HG02852 (cell line): ENCODE results near the gene DRP2.
"Not testable (repeated sequence)": the region's sequence is repeated elsewhere in the genome, so short reads cannot be mapped to it uniquely, and the experiment has no call there.

ENCODE experiments used
- ATAC-seq: cut with Tn5 transposase; IDR thresholded peaks from one replicate; pipeline ENCODE4 v1.9.1; 2021; ENCODE audit warnings: mild to moderate bottlenecking, moderate library complexity; ENCODE audit not compliant: unreplicated experiment

The DRP2 gene

DNA sequence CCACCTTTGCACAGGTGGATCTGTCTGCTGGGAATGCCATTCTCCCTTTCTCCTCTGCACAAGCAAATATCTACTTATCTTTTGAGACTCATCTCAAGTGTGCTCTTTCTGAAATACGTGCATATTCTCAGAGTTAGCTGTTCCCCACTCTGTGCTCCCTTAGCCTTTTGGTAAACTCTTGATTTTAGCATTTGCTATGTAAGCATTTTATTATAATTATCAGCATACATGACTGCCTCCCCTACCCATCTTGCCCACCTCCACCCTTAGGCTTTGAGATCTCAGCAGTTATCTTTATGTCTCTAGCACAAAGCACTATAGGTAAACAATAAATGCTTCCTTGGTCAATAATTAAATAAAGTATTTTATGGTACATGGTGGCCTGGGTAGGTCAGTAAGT, 11.5 kb downstream of the DRP2 start:
- ATAC-seq: no peak

DNA sequence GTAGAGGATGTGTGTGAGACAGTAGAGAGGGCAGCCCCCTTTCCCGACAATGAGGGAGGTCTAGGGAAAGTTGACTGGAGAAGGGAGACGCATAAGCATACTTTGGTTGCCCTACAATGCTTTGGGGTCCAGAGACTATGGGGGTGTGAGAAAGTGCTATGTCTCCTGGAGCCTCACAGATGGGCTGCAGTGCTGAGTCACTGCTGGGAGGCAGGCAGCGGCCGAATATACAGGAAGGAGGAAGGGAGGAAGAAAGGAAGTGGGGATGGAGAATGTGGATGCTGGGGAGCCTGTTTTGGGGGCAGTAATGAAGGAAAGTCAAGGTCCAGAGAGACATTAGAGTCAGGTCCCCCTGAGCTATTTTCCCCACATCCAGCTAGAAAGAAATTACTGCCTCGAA, 12.7 kb downstream of the DRP2 start:
- no peak for ATAC-seq

DNA sequence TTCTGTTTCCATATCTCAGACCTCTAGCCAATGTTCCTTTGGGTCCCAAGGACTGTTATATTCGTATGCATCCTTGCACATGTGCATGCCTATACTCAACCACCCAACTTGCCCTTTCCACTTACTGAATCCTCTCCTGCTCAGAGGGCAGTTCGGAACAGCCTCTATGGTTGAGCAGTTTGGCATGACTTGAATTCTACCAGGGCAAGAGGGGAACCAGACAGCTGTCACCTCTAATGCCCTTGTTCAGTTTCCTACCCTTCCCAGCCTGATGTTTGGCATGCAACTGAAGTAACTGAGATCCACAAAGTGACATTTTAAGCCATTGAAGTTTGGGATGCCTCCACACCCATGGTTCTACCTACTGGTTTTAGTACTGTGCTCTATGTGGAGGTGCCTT, 17.5 kb downstream of the DRP2 start:
- ATAC-seq: no peak

DNA sequence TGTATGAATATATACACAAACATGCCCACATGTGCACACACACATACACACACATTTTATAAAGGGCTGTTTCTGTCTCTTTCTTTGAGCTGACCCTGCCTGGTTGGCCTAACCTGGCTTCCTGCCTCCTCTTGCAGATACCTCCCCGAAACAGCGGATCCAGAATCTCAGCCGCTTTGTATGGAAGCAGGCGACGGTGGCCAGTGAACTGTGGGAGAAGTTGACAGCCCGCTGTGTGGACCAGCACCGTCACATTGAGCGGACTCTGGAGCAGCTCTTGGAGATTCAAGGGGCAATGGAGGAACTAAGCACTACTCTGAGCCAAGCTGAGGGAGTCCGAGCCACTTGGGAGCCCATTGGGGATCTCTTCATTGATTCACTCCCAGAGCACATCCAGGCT, 21.9 kb downstream of the DRP2 start:
- ATAC-seq: no peak

DNA sequence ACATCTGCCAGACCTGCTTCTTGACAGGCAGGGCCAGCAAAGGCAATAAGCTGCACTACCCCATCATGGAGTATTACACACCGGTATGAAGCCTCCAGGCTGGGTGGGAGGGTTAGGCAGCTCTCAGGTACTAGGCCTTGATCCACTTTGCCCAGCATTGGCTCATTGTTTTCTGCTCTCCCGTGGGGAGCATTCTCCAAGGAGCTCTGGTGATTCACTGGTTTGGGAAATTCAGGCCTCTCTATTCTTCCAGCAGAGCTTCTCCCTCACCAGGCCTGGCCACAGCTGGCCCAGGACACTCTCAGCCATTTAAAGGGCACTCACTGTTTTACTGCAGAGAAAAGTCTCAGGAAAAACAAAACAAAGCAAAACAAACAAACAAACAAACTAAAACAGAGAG, 33.0 kb downstream of the DRP2 start:
- no peak for ATAC-seq

DNA sequence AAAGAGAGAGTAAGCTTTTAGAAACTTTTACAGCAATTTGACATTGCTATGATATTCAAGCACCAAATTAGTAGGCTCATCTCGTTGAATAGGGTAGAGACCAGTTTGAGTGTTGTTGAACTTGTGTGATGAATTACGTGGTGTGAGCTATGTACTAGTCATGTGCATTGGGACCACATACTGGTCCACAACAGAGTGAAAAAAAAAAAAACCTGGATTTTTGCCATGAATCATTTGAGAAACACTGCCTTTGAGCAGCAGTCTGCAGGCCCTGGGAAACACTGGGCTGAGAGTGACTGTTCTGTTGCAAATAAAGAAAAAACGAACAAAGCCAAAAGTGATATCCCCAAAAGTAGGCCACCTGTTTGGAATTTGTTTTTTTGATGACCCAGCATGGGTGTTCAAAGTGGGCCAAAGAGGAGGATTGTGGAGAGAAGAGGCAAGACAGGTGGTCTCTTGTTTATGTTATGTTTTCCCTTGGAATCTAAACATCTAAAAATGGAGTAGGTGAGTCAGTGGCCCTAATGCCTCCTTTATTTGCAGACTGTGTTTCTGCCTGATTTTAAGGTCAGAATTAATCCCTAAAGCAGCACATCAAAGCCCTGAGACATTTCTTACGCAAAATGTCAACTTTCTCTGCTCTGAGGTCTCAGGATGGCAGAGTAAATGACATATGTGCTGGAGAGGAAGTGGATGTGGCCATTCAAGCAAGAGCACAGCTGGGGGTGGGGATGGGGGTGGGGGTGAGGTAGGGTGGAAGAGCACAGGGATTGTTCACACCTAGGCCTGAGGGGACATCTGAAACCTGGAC, 38.1 kb downstream of the DRP2 start:
- no peak for ATAC-seq

DNA sequence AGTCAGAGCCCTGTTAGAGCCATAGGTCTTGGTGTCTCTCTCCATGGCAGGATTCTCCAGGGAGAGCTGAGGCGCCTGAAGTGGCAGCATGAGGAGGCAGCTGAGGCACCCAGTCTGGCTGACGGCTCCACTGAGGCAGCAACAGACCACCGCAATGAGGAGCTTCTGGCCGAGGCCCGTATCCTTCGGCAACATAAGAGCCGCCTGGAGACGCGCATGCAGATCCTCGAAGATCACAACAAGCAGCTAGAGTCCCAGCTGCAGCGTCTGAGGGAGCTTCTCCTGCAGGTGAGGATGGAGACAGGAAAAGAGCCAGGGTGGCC, 38.6 kb downstream of the DRP2 start:
- ATAC-seq: no peak

DNA sequence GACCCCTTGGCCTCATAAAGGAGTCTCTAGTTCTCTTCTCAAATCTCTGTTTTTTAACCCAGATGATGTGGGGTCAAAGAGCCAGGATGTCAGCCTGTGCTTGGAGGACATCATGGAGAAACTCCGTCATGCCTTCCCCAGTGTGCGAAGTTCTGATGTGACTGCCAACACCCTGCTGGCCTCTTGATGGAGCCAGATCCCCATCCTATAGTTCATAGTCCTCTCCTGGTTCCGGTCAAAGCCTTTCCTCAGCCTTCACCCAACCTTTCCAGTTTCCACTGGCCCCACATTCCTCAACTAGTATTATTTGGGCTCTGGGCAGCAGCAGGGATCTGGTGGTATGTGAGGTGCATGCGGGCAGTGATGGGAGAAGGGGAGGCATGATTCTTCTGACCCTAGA, 40.8 kb downstream of the DRP2 start:
- ATAC-seq: no peak

DNA sequence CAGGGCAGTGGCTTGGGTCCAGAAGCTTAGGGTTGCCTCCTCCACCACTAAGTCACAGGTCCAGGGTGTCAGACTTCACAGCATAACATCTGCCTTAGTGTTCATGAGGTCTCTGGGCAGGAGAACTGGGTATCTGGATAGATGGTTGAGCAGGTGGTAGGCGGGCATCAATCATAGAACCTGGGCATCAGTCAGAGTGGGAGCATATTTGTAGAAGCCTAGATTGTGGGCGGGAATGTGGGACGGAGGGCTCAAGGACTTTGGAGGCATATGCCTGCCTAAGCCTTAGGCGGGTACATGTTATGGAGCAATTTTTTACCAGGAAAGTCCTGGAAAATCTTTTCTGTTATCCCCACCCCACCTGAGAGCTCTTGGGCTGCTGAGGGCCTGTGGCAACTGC, 43.0 kb downstream of the DRP2 start:
- ATAC-seq: no peak

DNA sequence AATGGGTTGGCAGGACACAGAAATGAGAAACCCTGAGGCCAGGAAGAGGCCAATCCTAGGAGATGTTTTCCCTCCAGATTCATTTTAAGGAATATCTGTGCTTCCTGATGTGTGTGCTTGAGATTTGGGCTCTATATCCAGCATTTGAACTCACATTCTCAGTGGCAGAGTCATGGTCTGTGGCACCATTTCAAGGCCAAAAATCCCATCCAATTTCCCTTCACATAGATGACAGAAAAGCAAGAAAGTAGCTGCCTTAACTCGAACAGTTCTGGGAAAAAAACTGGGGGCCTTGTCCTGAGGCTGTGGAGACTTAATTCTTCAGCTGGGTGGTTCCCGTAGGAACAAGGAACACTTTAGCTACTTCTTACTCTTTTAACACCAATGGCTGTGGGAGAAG, 44.2 kb downstream of the DRP2 start:
- ATAC-seq: no peak

DNA sequence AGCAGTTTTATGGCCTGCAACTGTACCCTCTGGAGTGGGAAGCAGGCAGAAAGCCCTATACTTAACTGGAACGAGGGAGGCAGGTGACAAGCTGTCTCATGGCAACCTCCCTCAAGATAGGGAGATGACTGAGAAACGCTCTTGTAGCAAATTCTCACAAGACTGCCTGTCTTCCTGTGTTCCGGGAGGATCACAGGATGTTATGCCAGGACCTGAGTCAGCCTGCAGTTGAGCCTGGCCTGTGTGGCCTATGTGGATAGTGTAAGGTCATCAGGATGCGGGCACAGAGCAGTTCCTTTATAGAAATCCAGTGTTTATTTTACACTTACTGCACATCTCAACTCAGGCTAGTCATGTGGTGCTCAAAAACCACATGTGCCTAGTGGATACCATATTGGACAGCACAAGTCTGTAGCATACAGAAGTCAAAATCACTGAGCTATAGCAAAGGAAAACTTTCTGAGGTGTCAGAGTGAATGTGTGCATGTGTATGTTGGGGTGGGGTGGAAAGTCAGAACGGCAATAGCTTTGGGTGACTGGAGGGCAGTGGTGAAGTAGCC, 46.4 kb downstream of the DRP2 start:
- no peak for ATAC-seq

DNA sequence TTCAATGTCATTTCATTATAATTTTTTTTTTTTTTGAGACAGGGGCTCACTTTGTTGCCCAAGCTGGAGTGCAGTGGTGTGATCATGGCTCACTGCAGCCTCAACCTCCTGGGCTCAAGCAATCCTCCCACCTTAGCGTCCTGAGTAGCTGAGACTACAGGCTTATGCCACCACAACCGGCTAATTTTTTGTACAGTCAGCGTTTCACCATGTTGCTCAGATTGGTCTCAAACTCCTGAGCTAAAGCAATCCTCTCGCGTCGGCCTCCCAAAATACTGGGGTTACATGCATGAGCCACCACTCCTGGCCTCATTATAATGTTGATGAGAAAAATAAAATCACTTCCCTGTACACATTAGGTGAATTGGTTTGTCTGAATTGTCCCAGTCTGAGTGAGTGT, 54.6 kb downstream of the DRP2 start:
- ATAC-seq: no peak

DNA sequence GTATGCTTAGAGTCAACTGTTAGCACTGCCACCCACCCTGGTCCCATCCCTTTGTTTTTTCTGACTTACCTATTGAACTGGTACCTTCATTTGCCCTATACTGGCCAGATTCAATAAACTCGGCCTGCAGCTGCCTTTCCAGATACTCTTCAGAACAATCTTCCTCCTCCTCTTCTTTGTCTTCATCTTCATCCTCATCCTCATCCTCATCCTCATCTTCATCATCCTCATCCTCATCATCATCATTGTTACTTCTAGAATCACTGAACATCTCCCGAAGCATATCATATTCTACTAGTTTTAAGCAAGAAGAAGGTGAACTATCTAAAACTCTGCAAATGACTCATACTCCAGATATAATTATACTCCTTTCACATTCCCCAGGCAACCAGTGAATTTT, 56.7 kb downstream of the DRP2 start:
- no peak for ATAC-seq

DNA sequence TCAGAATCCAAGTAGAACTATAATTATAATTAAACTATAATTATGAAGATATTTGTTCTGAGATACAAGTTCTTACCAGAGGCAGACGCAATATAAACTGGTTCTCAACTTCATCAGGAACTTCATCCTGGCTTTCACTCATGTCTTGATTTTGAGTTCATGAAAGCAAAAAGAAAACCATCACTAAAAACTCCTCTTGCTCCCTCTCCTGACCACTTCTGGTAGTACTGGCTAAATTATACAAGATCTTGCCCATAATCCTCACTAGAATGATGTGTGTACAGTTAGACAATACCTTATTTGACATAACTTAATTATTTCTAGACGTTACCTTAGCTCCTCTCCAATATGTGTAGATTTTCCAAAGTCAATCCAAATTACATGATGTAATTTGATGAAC, 67.8 kb downstream of the DRP2 start:
- no peak for ATAC-seq

DNA sequence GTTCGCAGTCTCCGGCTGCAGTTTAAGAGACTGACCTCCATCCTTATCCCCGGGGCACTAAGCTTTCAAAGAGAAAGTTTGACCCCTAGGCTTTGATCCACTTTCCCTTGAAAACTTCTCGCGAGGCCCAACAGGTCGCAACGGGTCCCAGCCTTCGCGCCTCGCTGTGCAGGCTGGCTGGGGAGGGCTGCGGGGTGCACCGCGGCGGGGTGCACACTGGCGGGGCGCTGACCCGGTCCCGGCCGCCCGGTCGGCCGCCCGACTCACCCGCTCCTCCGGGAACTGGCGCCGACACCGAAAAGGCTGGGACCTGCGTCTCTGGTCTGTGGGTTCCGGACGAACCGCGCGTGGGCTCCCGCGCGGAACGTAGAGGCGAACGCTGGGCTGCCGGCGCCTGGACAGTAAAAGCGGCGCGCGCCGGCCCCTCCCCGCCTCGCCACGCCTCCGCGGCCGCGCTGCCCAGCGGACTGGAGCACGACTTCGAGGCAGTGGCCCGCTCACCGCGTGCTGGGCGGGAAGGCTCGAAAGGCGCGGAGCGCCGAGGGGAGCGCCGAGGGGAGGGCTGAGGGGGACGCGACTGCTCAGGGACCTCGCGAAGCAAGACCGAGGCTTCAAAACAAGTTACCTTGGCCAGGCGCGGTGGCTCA, 71.5 kb downstream of the DRP2 start, which contains the start of gene TAF7L:
Gene TAF7L (minus strand): TSS at position 378 of the 647 bp plus-strand sequence. CDS start 3,791 bp downstream, outside the sequence.
- no peak for ATAC-seq

DNA sequence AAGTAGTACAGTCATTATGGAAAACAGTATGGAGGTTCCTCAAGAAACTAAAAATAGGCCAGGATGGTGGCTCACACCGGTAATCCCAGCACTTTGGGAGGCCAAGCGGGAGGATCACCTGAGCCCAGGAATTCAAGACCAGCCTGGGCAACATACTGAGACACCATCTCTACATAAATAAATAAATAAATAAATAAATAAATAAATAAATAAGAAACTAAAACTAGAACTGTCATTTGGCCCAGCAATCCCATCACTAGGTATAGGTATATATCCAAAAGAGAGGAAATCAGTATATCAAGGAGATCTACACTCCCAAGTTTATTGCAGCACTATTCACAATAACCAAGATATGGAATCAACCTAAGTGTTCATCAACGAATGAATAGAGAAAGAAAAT, 76.0 kb downstream of the DRP2 start:
- not testable (repeated sequence) for ATAC-seq

DNA sequence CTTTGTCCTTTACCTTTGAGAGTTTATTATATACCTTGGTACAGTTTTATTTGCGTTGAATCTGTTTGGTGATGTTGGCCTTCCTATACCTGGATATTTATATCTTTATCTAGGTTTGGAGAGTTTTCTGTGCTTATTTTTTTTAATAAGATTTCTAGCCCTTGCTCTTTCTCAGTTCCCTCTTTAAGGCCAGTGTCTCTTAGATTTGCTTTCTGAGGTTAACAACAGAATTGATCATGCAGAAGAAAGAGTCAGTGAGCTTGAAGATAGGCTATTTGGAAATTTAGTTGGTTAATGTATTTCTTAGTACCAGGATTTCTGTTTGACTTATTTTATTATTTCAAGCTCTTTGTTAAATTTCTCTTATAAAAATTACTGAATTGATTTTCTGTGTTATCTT, 84.2 kb downstream of the DRP2 start:
- ATAC-seq: no peak
